D721Med (cell line): Measurements from ENCODE around the gene ATRNL1.
"Not testable (repeated sequence)": the region's sequence is repeated elsewhere in the genome, so short reads cannot be mapped to it uniquely, and the experiment has no call there.

Experiments used
- DNase-seq: peaks from one replicate; pipeline ENCODE4 v3.0.0; 2011; ENCODE audit warnings: low spot score; ENCODE audit not compliant: insufficient read length
- FAIRE-seq: peaks from 2 replicates; lab custom pipeline; 2011; peaks lifted over from hg19 to GRCh38; lab: Jason Lieb, UNC
- CTCF ChIP-seq: IDR thresholded peaks from 2 replicates; pipeline ENCODE4 v1.5.1; 2012; ENCODE audit warnings: mild to moderate bottlenecking, control low read depth; ENCODE audit not compliant: insufficient read depth; ENCODE audit errors: missing control alignments

Gene ATRNL1

GRCh38 chr10:115157357-115157756 is 64.2 kb downstream of the ATRNL1 start:
- DNase-seq (no peak), FAIRE-seq (no peak)
- no peak for TF ChIP-seq CTCF

- no peak for FAIRE-seq
- TF ChIP-seq CTCF: no peak
Measured at GRCh38 chr10:115163129-115163528, 70.0 kb downstream of the ATRNL1 start.

GRCh38 chr10:115164220-115164619 is 71.1 kb downstream of the ATRNL1 start:
- TF ChIP-seq CTCF: no peak
- no peak for FAIRE-seq
- DNase-seq: no peak

More at GRCh38 chr10:115163129-115163528, 70.0 kb downstream of the ATRNL1 start:
- no peak for DNase-seq

DNA sequence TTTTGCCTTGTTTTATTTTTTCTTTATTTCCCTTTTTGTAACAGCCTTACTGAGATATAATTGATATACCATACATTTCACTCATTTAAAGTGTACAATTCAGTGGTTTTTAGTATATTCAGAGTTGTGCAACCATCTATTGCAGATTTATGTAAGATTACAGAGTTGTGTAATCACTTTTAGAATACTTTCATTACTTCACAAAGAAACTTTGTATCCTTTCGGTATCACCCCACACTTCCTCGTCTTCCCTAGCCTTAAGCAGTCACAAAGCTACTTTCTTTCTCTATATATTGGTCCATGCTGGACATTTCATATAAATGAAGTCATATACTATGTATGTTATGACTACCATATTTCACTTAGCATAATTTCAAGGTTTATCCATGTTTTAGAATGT is 74.6 kb downstream of the ATRNL1 start:
- FAIRE-seq (no peak), DNase-seq (no peak)
- no peak for TF ChIP-seq CTCF

GRCh38 chr10:115171392-115171960 is 78.3 kb downstream of the ATRNL1 start:
- no peak for DNase-seq
- peak; percentile 39 for TF ChIP-seq CTCF
- FAIRE-seq: no peak

- TF ChIP-seq CTCF: no peak
- DNase-seq (no peak), FAIRE-seq (no peak)
Measured at GRCh38 chr10:115173915-115174443, 80.8 kb downstream of the ATRNL1 start.

DNA sequence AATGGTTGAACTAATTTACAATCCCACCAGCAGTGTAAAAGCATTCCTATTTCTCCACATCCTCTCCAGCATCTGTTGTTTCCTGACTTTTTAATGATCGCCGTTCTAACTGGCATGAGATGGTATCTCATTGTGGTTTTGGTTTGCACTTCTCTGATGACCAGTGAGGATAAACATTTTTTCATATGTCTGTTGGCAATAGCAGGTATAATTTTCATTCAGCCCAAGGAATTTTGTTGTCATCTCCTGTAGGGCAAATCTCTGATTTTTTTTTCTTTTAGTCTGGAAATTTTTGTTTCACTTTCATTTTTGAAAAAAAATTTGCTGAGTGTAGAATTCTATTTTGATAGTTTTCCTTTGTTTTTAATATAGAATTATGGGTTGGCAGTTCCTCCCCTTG is 114.1 kb downstream of the ATRNL1 start:
- not testable (repeated sequence) for FAIRE-seq, DNase-seq
